Measurements from ENCODE around the gene SPIN4. TPM values are rescaled to one million over a fixed set of nuclear protein-coding genes. Genes with fewer than 3 reads are reported as not detected.
A peak's percentile ranks its signal among the peaks of the same experiment; 100 is the strongest.

Gene SPIN4
- polyA plus RNA-seq, 2 donors: 2.8 to 4.1 TPM

GRCh38 chrX:63354484-63354883 lies 3.4 kb upstream of the SPIN4 start:
- H3K27me3 ChIP-seq (ENCODE audit: control insufficient read depth in 1 of 2, insufficient read depth in 2 of 2, low read length in 2 of 2): no peaks in the 10 kb centered on the region
- H3K27ac ChIP-seq (ENCODE audit: low read depth in 2 of 2, low read length in 1 of 2): no peak overlapping the region
- peaks cover 0 to 4% of the 10 kb centered on the region in 2 donors for H3K9me3 ChIP-seq (ENCODE audit: control insufficient read depth in 2 of 2, insufficient read depth in 1 of 2, low read depth in 1 of 2, low read length in 1 of 2)
- no peaks in the 10 kb centered on the region for H3K36me3 ChIP-seq (ENCODE audit: control insufficient read depth in 2 of 2, insufficient read depth in 2 of 2, low read length in 1 of 2)
- H3K4me3 ChIP-seq (ENCODE audit: low read depth in 1 of 2, low read length in 2 of 2): no peak overlapping the region
- H3K4me1 ChIP-seq (ENCODE audit: control insufficient read depth in 2 of 2, insufficient read depth in 2 of 2, low read length in 1 of 2): no peaks in the 10 kb centered on the region

- Histone ChIP-seq H3K36me3 (ENCODE audit: control insufficient read depth in 2 of 2, insufficient read depth in 2 of 2, low read length in 1 of 2) (no peaks in the 10 kb centered on the region), H3K27ac (ENCODE audit: low read depth in 2 of 2, low read length in 1 of 2) (peak overlapping the region; percentile 10 to 90), H3K9me3 (ENCODE audit: control insufficient read depth in 2 of 2, insufficient read depth in 1 of 2, low read depth in 1 of 2, low read length in 1 of 2) (peaks cover 0 to 4% of the 10 kb centered on the region in 2 donors), H3K27me3 (ENCODE audit: control insufficient read depth in 1 of 2, insufficient read depth in 2 of 2, low read length in 2 of 2) (no peaks in the 10 kb centered on the region), H3K4me3 (ENCODE audit: low read depth in 1 of 2, low read length in 2 of 2) (peak overlapping the region; percentile 61 to 75), H3K4me1 (ENCODE audit: control insufficient read depth in 2 of 2, insufficient read depth in 2 of 2, low read length in 1 of 2) (no peaks in the 10 kb centered on the region)
- WGBS, 2 donors: 0 to 26% methylated on average over 20 of the region's 20 CpGs
These were observed 661 bp downstream of the SPIN4 start for GRCh38 chrX:63350465-63350877.

GRCh38 chrX:63349307-63349706 lies 1.8 kb downstream of the SPIN4 start:
- Histone ChIP-seq H3K36me3 (ENCODE audit: control insufficient read depth in 2 of 2, insufficient read depth in 2 of 2, low read length in 1 of 2) (no peaks in the 10 kb centered on the region), H3K27me3 (ENCODE audit: control insufficient read depth in 1 of 2, insufficient read depth in 2 of 2, low read length in 2 of 2) (no peaks in the 10 kb centered on the region), H3K4me3 (ENCODE audit: low read depth in 1 of 2, low read length in 2 of 2) (peak overlapping the region in 1 of 2 donors; percentile 61), H3K9me3 (ENCODE audit: control insufficient read depth in 2 of 2, insufficient read depth in 1 of 2, low read depth in 1 of 2, low read length in 1 of 2) (peaks cover 0 to 4% of the 10 kb centered on the region in 2 donors), H3K4me1 (ENCODE audit: control insufficient read depth in 2 of 2, insufficient read depth in 2 of 2, low read length in 1 of 2) (no peaks in the 10 kb centered on the region), H3K27ac (ENCODE audit: low read depth in 2 of 2, low read length in 1 of 2) (no peak overlapping the region)
- 53 to 61% methylated on average over 3 of the region's 3 CpGs for WGBS, 2 donors

- Histone ChIP-seq H3K4me3 (ENCODE audit: low read depth in 1 of 2, low read length in 2 of 2) (no peak overlapping the region), H3K4me1 (ENCODE audit: control insufficient read depth in 2 of 2, insufficient read depth in 2 of 2, low read length in 1 of 2) (no peaks in the 10 kb centered on the region), H3K27ac (ENCODE audit: low read depth in 2 of 2, low read length in 1 of 2) (peak overlapping the region; percentile 18 to 21), H3K36me3 (ENCODE audit: control insufficient read depth in 2 of 2, insufficient read depth in 2 of 2, low read length in 1 of 2) (no peaks in the 10 kb centered on the region), H3K9me3 (ENCODE audit: control insufficient read depth in 2 of 2, insufficient read depth in 1 of 2, low read depth in 1 of 2, low read length in 1 of 2) (no peaks in the 10 kb centered on the region), H3K27me3 (ENCODE audit: control insufficient read depth in 1 of 2, insufficient read depth in 2 of 2, low read length in 2 of 2) (no peaks in the 10 kb centered on the region)
- WGBS, 2 donors: 64 to 67% methylated on average over 8 of the region's 8 CpGs
These were observed 20.5 kb downstream of the SPIN4 start for GRCh38 chrX:63330681-63331080.

DNA sequence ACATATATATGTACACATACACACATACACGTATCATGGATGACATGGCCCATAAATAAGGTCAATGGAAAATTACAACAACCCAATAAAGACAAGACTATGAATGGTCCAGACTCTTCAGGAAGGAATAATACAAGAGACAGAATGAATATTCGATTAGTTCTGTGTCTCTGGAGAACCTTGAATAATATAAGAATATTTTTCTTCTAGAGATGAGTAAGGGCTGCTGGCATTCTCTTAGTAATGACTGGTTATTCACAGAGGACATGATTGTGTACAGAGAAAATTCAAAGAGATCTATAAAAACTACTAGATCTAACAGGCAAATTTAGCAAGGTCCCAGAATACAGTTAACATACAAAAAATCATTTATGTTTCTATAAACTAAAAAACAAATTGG lies 23.3 kb downstream of the SPIN4 start:
- Histone ChIP-seq H3K4me3 (ENCODE audit: low read depth in 1 of 2, low read length in 2 of 2) (no peak overlapping the region), H3K9me3 (ENCODE audit: control insufficient read depth in 2 of 2, insufficient read depth in 1 of 2, low read depth in 1 of 2, low read length in 1 of 2) (no peaks in the 10 kb centered on the region), H3K27me3 (ENCODE audit: control insufficient read depth in 1 of 2, insufficient read depth in 2 of 2, low read length in 2 of 2) (no peaks in the 10 kb centered on the region), H3K36me3 (ENCODE audit: control insufficient read depth in 2 of 2, insufficient read depth in 2 of 2, low read length in 1 of 2) (no peaks in the 10 kb centered on the region), H3K27ac (ENCODE audit: low read depth in 2 of 2, low read length in 1 of 2) (no peak overlapping the region), H3K4me1 (ENCODE audit: control insufficient read depth in 2 of 2, insufficient read depth in 2 of 2, low read length in 1 of 2) (no peaks in the 10 kb centered on the region)
- WGBS, 2 donors: 80 to 93% methylated on average over 2 of the region's 2 CpGs

DNA sequence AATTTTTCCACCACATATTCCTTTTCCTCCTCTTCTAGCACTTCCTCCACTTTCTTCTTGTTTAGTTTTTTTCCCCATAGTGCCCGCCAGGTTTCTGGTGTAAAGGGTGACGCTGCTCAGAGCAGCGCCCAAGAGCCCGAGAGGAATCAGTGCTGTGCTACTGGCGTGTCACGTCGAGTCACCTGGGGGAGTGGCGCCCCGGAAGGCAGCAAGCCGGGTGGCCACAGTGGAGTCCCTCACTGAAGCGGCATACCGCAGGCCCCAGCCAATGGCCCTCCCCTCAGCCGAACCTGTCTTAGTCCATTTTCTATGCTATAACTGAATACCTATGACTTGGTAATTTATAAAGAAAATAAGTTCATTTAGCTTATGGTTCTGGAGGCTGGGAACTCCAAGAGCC lies 51.5 kb downstream of the SPIN4 start:
- H3K4me1 ChIP-seq (ENCODE audit: control insufficient read depth in 2 of 2, insufficient read depth in 2 of 2, low read length in 1 of 2): no peaks in the 10 kb centered on the region
- H3K4me3 ChIP-seq (ENCODE audit: low read depth in 1 of 2, low read length in 2 of 2): no peak overlapping the region
- no peak overlapping the region for H3K27ac ChIP-seq (ENCODE audit: low read depth in 2 of 2, low read length in 1 of 2)
- no peaks in the 10 kb centered on the region for H3K27me3 ChIP-seq (ENCODE audit: control insufficient read depth in 1 of 2, insufficient read depth in 2 of 2, low read length in 2 of 2)
- no peaks in the 10 kb centered on the region for H3K36me3 ChIP-seq (ENCODE audit: control insufficient read depth in 2 of 2, insufficient read depth in 2 of 2, low read length in 1 of 2)
- 91 to 98% methylated on average over 13 of the region's 13 CpGs for WGBS, 2 donors
- H3K9me3 ChIP-seq (ENCODE audit: control insufficient read depth in 2 of 2, insufficient read depth in 1 of 2, low read depth in 1 of 2, low read length in 1 of 2): peaks cover 0 to 2% of the 10 kb centered on the region in 2 donors
